Adrenal gland (tissue), 12 donors: Measurements from ENCODE around the gene COA5. TPM values are rescaled to one million over a fixed set of nuclear protein-coding genes. Genes with fewer than 3 reads are reported as not detected.

ENCODE experiments used
- DNase-seq, 7 donors: peaks; one replicate each; pipeline ENCODE4 v3.0.0-alpha.2; 2019 to 2020
- H3K27ac ChIP-seq, 5 donors: fragments of 200-600 bp; sonication (generic) in 4 of 5; 1 replicate in 3 of 5; 2 replicates in 2 of 5; pipeline versions ENCODE4 v1.5.1 to v1.8.0; 2016 to 2020; ENCODE audit warnings: mild to moderate bottlenecking in 1 of 5
- H3K27me3 ChIP-seq: fragments of 200-600 bp; 2 replicates; pipeline ENCODE4 v1.8.0; 2021
- H3K36me3 ChIP-seq, 2 donors: fragments of 200-600 bp; replicated peaks in 1 of 2; 1 replicate in 1 of 2; 2 replicates in 1 of 2; pipeline versions ENCODE4 v1.5.1 to v1.8.0; 2018 to 2022
- H3K4me1 ChIP-seq, 2 donors: fragments of 200-600 bp; replicated peaks in 1 of 2; 1 replicate in 1 of 2; 2 replicates in 1 of 2; pipeline versions ENCODE4 v1.5.1 to v1.8.0; 2018 to 2021
- H3K4me3 ChIP-seq, 4 donors: fragments of 200-600 bp; sonication (generic) in 3 of 4; one replicate each; pipeline ENCODE4 v1.5.1; 2016 to 2018
- H3K9me3 ChIP-seq, 3 donors: fragments of 200-600 bp; sonication (generic) in 1 of 3; replicated peaks in 1 of 3; 1 replicate in 2 of 3; 2 replicates in 1 of 3; pipeline versions ENCODE4 v1.5.1 to v1.8.0; 2016 to 2021
- CTCF ChIP-seq, 6 experiments: fragments of 450-650 bp in 4 of 6; fragments of 200-600 bp in 2 of 6; sonication (generic) in 1 of 6; IDR thresholded peaks; 1 replicate in 5 of 6; 2 replicates in 1 of 6; pipeline versions ENCODE4 v1.5.1 to v1.8.0; 2016 to 2021; ENCODE audit warnings: antibody characterized with exemption in 6 of 6, mild to moderate bottlenecking in 2 of 6, moderate library complexity in 1 of 6
- POLR2A ChIP-seq, 2 donors: fragments of 450-650 bp; IDR thresholded peaks; one replicate each; pipeline ENCODE4 v1.6.1; 2017; ENCODE audit warnings: antibody characterized with exemption in 2 of 2, mild to moderate bottlenecking in 2 of 2, moderate library complexity in 1 of 2
- WGBS, 4 donors: extraction: QIAGEN DNeasy Blood & Tissue Kit in 2 of 4; methylation state at CpG; one replicate each; pipeline versions ENCODE4 v1.1.5 to v1.1.7; 2013 to 2017; 5-methylcytosine and 5-hydroxymethylcytosine counted together
- intact Hi-C, 2 donors: fragments of 100-400 bp; cut with DNase I; formaldehyde crosslinking; loops; one replicate each; pipeline versions ENCODE4 v1.14.1 to v1.15.0; 2022 to 2023
- polyA plus RNA-seq, 3 donors: library from polyadenylated mRNA; stranded (reverse); fragments of 200-250 nt in 2 of 3; fragments of 350-450 nt in 1 of 3; fragmentation: Illumina TruSeq in 1 of 3; extraction: RNeasy Lipid Tissue Mini Kit (QIAGEN cat#74804) in 1 of 3; gene quantifications; one replicate each; pipeline ENCODE4 v1.2.3, GENCODE V29; 2013 to 2014
- total RNA-seq, 9 donors: library from RNA; depleted of rRNA in 4 of 9; stranded (reverse); fragments of >200 nt in 4 of 9; fragments of 120-200 nt in 1 of 9; fragmentation: NEBNext Ultra II Directional in 1 of 9; extraction: Animal tissue kit (Norgen Biotek cat#: 25700) in 1 of 9; gene quantifications; one replicate each; pipeline versions ENCODE4 v1.1.0 to v1.2.4, GENCODE V29; 2013 to 2023
- donor health status: healthy with polysubstance abuse.
- donor health status: Bipolar disorder and iron deficiency.
- donor health status: DM: yes; HTN: yes; CAD: no.
- donor health status: DM: no; HTN: no; CAD: no.
- donor health status: DM: no; HTN: no; CAD: no.
- donor health status: DM: yes; HTN: yes; CAD: no.

Gene COA5
- total and polyA plus RNA-seq, 12 donors = 18.9 to 76.0 (median 42.6) TPM

GRCh38 chr2:98632351-98632750 is 24.0 kb upstream of the COA5 start:
- no peaks in the 10 kb centered on the region for H3K27me3 ChIP-seq
- no peak for DNase-seq
- H3K9me3 ChIP-seq = no peaks in the 10 kb centered on the region
- no peak overlapping the region for H3K4me3 ChIP-seq
- WGBS, 4 donors = 78 to 94% (median 93%) methylated on average over 3 of the region's 3 CpGs
- H3K4me1 ChIP-seq = no peaks in the 10 kb centered on the region
- no peak for TF ChIP-seq POLR2A (IDR thresholded peaks at IDR 0.05)
- no peak for TF ChIP-seq CTCF (IDR thresholded peaks at IDR 0.05)
- no peak overlapping the region for H3K27ac ChIP-seq
- no peaks in the 10 kb centered on the region for H3K36me3 ChIP-seq
- intact Hi-C loops = no loop called here

GRCh38 chr2:98623657-98624056 is 15.3 kb upstream of the COA5 start:
- H3K27ac ChIP-seq = peak overlapping the region in 1 of 5 donors; percentile 66
- WGBS, 4 donors = 70 to 77% (median 75%) methylated on average over 5 of the region's 5 CpGs
- intact Hi-C loops = no loop called here
- H3K4me1 ChIP-seq = peaks cover 0 to 11% of the 10 kb centered on the region in 2 donors
- TF ChIP-seq CTCF (IDR thresholded peaks at IDR 0.05) (no peak), POLR2A (IDR thresholded peaks at IDR 0.05) (no peak)
- H3K9me3 ChIP-seq = no peaks in the 10 kb centered on the region
- no peaks in the 10 kb centered on the region for H3K27me3 ChIP-seq
- H3K4me3 ChIP-seq = no peak overlapping the region
- DNase-seq = peak in 6 of 7 donors; percentile 58 to 71 (median 64)
- peaks cover 0 to 10% of the 10 kb centered on the region in 2 donors for H3K36me3 ChIP-seq

- Histone ChIP-seq H3K9me3 (no peaks in the 10 kb centered on the region), H3K27me3 (no peaks in the 10 kb centered on the region), H3K4me1 (peaks cover 0 to 5% of the 10 kb centered on the region in 2 donors), H3K27ac (no peak overlapping the region), H3K4me3 (no peak overlapping the region), H3K36me3 (peaks cover 0 to 67% of the 10 kb centered on the region in 2 donors)
- WGBS, 4 donors = 61 to 66% (median 65%) methylated on average over 5 of the region's 5 CpGs
- TF ChIP-seq CTCF (IDR thresholded peaks at IDR 0.05) (no peak), POLR2A (IDR thresholded peaks at IDR 0.05) (no peak)
- intact Hi-C loops = no loop called here
- no peak for DNase-seq
Measured at GRCh38 chr2:98617149-98617548, 8.8 kb upstream of the COA5 start.

GRCh38 chr2:98615481-98615880 is 7.2 kb upstream of the COA5 start:
- Histone ChIP-seq H3K27me3 (no peaks in the 10 kb centered on the region), H3K4me1 (peaks cover 3 to 17% of the 10 kb centered on the region in 2 donors), H3K9me3 (no peaks in the 10 kb centered on the region), H3K36me3 (peaks cover 0 to 75% of the 10 kb centered on the region in 2 donors), H3K4me3 (no peak overlapping the region), H3K27ac (no peak overlapping the region)
- TF ChIP-seq POLR2A (IDR thresholded peaks at IDR 0.05) (no peak), CTCF (IDR thresholded peaks at IDR 0.05) (no peak)
- DNase-seq = no peak
- intact Hi-C loops = no loop called here
- WGBS, 4 donors = 87 to 93% (median 91%) methylated on average over 5 of the region's 5 CpGs
